ENCODE measurements around the gene CEP112.

The CEP112 gene

DNA sequence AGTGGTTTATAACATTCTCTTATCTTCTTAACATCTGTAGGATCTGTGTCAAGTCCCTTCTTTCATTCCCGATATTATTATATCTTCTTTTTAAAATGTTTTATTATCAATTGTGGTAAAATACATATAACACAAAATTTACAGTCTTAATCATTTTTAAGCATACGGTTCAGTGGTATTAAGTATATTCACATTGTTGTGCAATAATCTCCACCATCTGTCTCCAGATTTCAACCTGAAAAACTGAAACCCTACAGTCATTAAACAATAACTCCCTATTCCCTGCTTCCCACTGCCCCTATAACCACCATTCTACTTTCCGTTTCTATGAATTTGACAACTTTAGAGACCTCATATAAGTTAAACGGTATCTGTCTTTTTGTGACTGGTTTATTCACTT is 45.5 kb downstream of the CEP112 start:
- no peak overlapping the region for H3K9ac ChIP-seq (ENCODE audit: low read depth, low read length)
- no peaks in the 10 kb centered on the region for H3K9me3 ChIP-seq (replicated peaks; ENCODE audit: low read length)
- H3K4me1 ChIP-seq (ENCODE audit: control insufficient read depth, insufficient read depth, low read length), result no peaks in the 10 kb centered on the region
- peaks cover 2% of the 10 kb centered on the region for H3K36me3 ChIP-seq (ENCODE audit: insufficient read depth, low read length)
- H3K4me2 ChIP-seq (ENCODE audit: low read length), result no peak overlapping the region
- no peak overlapping the region for H3K4me3 ChIP-seq (ENCODE audit: low read length)
- H3K27me3 ChIP-seq (ENCODE audit: control insufficient read depth, insufficient read depth, low read length), result no peaks in the 10 kb centered on the region

DNA sequence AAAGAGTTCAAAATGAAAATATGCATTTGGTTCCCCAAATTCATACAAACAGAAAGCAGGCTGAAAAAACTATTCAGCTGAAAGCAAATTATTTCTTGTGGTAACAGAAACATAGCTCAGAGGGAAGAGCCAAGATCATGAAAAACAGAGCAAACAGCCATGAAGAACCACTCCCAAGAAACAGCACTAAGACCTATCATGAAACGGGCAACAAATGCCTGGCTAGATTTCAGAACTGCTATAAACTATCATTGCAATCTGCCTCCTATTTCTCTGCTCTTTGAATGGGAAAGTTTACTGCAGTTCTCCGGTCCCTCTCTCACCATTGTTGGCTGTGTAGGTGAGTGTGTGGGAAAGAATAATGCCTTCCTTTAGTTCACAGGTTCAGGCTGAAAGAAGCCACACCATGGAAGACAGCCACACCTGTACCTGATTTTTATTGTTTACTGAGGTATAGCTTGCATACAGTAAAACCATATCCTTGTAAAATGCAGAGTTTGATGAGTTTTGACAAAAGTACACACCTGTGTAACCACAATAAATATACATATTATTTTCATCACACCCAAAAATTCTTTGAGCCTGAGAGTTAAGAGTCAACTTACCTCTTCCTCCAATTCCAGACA is 48.2 kb downstream of the CEP112 start:
- Histone ChIP-seq H3K4me3 (ENCODE audit: low read length) (no peak overlapping the region), H3K9me3 (replicated peaks; ENCODE audit: low read length) (no peaks in the 10 kb centered on the region), H3K4me2 (ENCODE audit: low read length) (no peak overlapping the region), H3K36me3 (ENCODE audit: insufficient read depth, low read length) (no peaks in the 10 kb centered on the region), H3K27me3 (ENCODE audit: control insufficient read depth, insufficient read depth, low read length) (no peaks in the 10 kb centered on the region), H3K9ac (ENCODE audit: low read depth, low read length) (no peak overlapping the region), H3K4me1 (ENCODE audit: control insufficient read depth, insufficient read depth, low read length) (no peaks in the 10 kb centered on the region)

DNA sequence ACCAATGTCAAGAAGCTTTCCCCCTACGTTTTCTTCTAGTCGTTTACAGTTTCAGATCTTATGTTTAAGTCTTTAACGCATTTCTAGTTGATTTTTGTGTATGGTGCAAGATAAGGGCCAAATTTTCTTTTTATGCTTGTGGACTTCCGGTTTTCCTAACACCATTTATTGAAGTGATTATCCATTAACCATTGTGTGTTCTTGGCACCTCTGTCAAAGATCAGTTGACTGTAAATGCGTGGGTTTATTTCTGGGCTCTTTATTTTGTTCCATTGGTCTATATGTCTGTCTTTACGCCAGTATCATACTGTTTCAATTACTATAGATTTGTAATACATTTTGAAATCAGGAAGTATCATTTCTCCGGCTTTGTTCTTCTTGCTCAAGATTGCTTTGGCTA is 49.5 kb downstream of the CEP112 start:
- no peaks in the 10 kb centered on the region for H3K4me1 ChIP-seq (ENCODE audit: control insufficient read depth, insufficient read depth, low read length)
- H3K4me2 ChIP-seq (ENCODE audit: low read length), result no peak overlapping the region
- H3K36me3 ChIP-seq (ENCODE audit: insufficient read depth, low read length), result peaks cover 4% of the 10 kb centered on the region
- no peak overlapping the region for H3K9ac ChIP-seq (ENCODE audit: low read depth, low read length)
- no peak overlapping the region for H3K4me3 ChIP-seq (ENCODE audit: low read length)
- no peaks in the 10 kb centered on the region for H3K27me3 ChIP-seq (ENCODE audit: control insufficient read depth, insufficient read depth, low read length)
- H3K9me3 ChIP-seq (replicated peaks; ENCODE audit: low read length), result no peaks in the 10 kb centered on the region

DNA sequence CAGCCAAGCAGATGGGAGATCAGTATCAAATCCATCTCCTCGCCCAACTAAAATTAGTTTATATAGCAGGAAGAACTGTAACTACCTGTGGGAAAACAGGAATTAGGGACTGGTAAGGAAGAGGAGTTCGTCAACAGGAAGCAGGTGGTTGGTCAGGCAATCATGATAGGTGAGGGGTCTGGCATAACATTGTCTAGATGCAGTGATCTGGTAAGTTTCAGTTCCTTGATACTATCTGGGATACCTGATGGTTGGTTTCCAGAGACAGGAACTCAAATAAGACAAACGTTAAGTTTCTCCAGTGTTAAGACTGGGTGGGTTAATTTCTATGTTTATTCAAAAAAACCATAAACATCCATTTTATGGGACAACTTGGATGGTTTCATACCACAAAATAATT is 53.8 kb downstream of the CEP112 start:
- Histone ChIP-seq H3K9me3 (replicated peaks; ENCODE audit: low read length) (no peaks in the 10 kb centered on the region), H3K4me1 (ENCODE audit: control insufficient read depth, insufficient read depth, low read length) (no peaks in the 10 kb centered on the region), H3K9ac (ENCODE audit: low read depth, low read length) (no peak overlapping the region), H3K4me2 (ENCODE audit: low read length) (no peak overlapping the region), H3K27me3 (ENCODE audit: control insufficient read depth, insufficient read depth, low read length) (no peaks in the 10 kb centered on the region), H3K4me3 (ENCODE audit: low read length) (no peak overlapping the region), H3K36me3 (ENCODE audit: insufficient read depth, low read length) (peaks cover 13% of the 10 kb centered on the region)

DNA sequence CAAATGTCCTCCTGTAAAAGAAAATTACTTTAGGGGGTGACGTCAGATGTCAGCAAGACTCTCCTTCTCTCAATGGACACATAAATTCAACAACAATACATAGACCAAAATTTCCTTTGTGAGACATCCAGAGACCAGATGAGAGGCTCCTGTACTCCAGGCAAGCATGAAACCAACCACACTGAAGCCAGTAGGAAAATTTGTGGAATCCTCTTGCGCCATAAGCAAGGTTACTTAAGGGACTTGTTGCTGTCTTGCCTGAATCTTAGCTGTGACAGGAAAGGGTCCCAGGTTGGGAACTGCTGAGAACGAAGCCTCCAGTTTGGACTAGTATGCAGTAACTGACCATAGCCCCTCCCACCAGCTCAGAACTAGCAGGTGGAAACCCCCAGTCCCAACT is 56.0 kb downstream of the CEP112 start:
- no peak overlapping the region for H3K4me3 ChIP-seq (ENCODE audit: low read length)

DNA sequence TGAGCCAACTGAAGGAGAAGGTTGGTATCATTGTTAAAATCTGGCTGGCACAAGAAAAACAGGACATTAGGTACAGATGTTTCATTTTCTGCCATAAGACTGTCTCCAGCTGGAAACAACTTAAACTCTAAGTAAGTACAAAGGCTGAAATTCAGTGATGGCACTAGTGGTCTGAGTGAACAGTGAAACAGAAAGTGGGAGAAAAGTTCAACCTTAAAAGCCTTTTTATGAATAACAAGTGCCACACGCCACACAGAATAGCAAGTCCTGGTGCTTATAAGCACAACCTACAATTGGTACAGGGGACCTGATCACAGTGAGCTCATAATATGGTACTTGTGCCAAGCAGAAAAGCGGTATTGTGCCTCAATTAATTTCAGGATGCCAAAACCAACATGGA is 56.7 kb downstream of the CEP112 start:
- Histone ChIP-seq H3K36me3 (ENCODE audit: insufficient read depth, low read length) (peaks cover 18% of the 10 kb centered on the region), H3K4me2 (ENCODE audit: low read length) (no peak overlapping the region), H3K4me1 (ENCODE audit: control insufficient read depth, insufficient read depth, low read length) (no peaks in the 10 kb centered on the region), H3K9me3 (replicated peaks; ENCODE audit: low read length) (no peaks in the 10 kb centered on the region), H3K9ac (ENCODE audit: low read depth, low read length) (no peak overlapping the region), H3K4me3 (ENCODE audit: low read length) (no peak overlapping the region), H3K27me3 (ENCODE audit: control insufficient read depth, insufficient read depth, low read length) (no peaks in the 10 kb centered on the region)

More for the DNA sequence above, 56.0 kb downstream of the CEP112 start:
- Histone ChIP-seq H3K9ac (ENCODE audit: low read depth, low read length) (no peak overlapping the region), H3K4me2 (ENCODE audit: low read length) (no peak overlapping the region), H3K27me3 (ENCODE audit: control insufficient read depth, insufficient read depth, low read length) (no peaks in the 10 kb centered on the region), H3K9me3 (replicated peaks; ENCODE audit: low read length) (no peaks in the 10 kb centered on the region), H3K36me3 (ENCODE audit: insufficient read depth, low read length) (peaks cover 18% of the 10 kb centered on the region), H3K4me1 (ENCODE audit: control insufficient read depth, insufficient read depth, low read length) (no peaks in the 10 kb centered on the region)

DNA sequence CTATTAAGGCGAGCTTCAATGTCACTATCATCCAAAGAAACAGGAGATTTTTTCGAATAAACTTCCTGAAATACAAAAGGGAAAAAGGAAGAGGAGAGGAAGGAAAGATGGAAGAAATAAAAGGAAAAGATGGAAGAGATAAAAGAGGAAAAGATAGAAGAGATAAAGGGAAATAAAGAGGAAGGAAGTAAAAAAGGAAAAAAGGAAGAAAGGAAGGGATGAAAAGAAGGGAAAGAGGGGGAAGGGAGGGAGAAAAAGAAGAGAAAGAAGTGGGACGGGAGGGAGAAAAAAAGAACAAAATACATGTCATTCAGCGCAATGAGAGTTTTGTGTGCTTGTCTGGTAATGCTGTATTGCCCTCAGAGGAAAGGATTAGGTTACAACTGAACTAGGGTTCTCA is 62.2 kb downstream of the CEP112 start:
- Histone ChIP-seq H3K9ac (ENCODE audit: low read depth, low read length) (no peak overlapping the region), H3K36me3 (ENCODE audit: insufficient read depth, low read length) (peaks cover 8% of the 10 kb centered on the region), H3K4me1 (ENCODE audit: control insufficient read depth, insufficient read depth, low read length) (no peaks in the 10 kb centered on the region), H3K4me2 (ENCODE audit: low read length) (no peak overlapping the region), H3K27me3 (ENCODE audit: control insufficient read depth, insufficient read depth, low read length) (no peaks in the 10 kb centered on the region), H3K4me3 (ENCODE audit: low read length) (no peak overlapping the region), H3K9me3 (replicated peaks; ENCODE audit: low read length) (no peaks in the 10 kb centered on the region)

DNA sequence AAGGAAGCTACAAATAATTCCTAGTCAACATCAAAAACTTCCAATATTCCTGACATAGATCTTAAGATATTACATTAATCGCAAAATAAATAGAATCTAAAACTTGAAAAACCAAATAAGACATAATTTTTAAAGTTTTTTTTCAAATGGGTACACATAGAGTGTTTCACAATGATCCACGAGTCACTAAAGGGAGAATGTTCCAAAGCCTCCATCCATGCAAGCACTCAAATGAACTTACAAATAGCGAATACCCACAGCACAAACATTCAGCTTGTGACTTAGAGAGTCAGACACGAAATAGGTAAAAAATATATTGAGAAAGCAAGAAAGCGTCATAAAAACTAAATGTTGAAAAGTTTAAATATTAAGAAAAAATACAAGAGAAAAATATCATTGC is 65.7 kb downstream of the CEP112 start:
- Histone ChIP-seq H3K4me1 (ENCODE audit: control insufficient read depth, insufficient read depth, low read length) (no peaks in the 10 kb centered on the region), H3K36me3 (ENCODE audit: insufficient read depth, low read length) (peaks cover 15% of the 10 kb centered on the region), H3K27me3 (ENCODE audit: control insufficient read depth, insufficient read depth, low read length) (no peaks in the 10 kb centered on the region), H3K4me2 (ENCODE audit: low read length) (no peak overlapping the region), H3K4me3 (ENCODE audit: low read length) (no peak overlapping the region), H3K9ac (ENCODE audit: low read depth, low read length) (no peak overlapping the region), H3K9me3 (replicated peaks; ENCODE audit: low read length) (no peaks in the 10 kb centered on the region)

DNA sequence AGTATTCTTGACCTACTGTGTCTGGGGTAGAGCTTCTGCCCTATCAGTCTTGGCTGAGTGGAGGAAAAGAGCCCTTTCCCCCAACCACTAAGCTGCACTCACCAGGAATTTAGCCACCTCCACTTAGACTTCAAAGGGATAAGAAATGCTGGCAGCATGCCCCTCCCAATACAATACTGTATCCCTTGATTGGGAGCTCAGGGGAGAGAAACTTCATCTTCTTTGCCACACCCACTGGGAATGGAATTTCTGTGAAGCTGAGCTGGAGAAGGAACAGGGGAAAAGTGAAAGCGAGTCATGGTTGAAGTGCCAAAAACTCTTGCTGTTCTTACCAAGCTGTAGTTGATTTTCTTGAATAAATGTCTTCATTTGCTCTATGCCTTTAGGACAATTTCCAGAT is 68.8 kb downstream of the CEP112 start:
- Histone ChIP-seq H3K9ac (ENCODE audit: low read depth, low read length) (no peak overlapping the region), H3K9me3 (replicated peaks; ENCODE audit: low read length) (no peaks in the 10 kb centered on the region), H3K27me3 (ENCODE audit: control insufficient read depth, insufficient read depth, low read length) (no peaks in the 10 kb centered on the region), H3K4me1 (ENCODE audit: control insufficient read depth, insufficient read depth, low read length) (no peaks in the 10 kb centered on the region), H3K4me3 (ENCODE audit: low read length) (no peak overlapping the region), H3K36me3 (ENCODE audit: insufficient read depth, low read length) (peaks cover 15% of the 10 kb centered on the region), H3K4me2 (ENCODE audit: low read length) (no peak overlapping the region)

DNA sequence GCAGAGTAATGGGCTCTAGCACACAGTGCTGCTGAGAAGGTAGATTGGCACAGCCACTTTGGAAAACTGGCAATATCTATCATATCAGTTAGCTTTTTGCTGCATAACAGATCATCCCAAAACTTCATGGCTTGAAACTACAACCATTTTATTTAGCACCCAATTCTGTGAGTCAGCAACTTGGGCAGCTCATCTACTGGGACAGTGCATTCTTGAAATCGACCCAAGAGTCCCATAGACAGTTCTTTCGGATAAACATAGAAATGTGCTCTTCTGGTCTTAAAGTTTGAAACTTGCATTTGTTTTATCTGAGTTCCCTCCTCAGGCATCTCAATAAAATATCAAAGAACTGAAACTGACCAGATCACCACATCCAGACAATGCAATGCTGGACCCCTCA is 76.7 kb downstream of the CEP112 start:
- Histone ChIP-seq H3K4me2 (ENCODE audit: low read length) (no peak overlapping the region), H3K4me3 (ENCODE audit: low read length) (no peak overlapping the region), H3K4me1 (ENCODE audit: control insufficient read depth, insufficient read depth, low read length) (peaks cover 10% of the 10 kb centered on the region)

DNA sequence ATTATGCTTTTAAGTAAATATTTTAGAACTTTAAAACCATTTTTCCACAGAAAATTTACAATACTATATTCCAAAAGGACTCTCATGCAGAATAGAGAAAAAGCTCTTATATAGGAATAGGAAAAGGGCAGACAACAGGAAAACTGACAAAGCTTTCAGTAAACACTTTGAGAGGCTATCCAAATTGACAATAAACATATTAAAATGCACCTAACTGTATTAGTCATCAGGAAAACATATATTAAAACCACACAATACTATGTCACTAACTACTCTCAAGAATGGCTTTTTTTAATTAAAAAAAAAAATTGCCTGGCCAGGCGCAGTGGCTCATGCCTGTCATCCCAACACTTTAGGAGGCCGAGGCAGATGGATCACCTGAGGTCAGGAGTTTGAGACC is 77.3 kb downstream of the CEP112 start:
- Histone ChIP-seq H3K9ac (ENCODE audit: low read depth, low read length) (no peak overlapping the region), H3K4me2 (ENCODE audit: low read length) (no peak overlapping the region), H3K9me3 (replicated peaks; ENCODE audit: low read length) (no peaks in the 10 kb centered on the region), H3K27me3 (ENCODE audit: control insufficient read depth, insufficient read depth, low read length) (no peaks in the 10 kb centered on the region), H3K4me3 (ENCODE audit: low read length) (no peak overlapping the region), H3K4me1 (ENCODE audit: control insufficient read depth, insufficient read depth, low read length) (peaks cover 10% of the 10 kb centered on the region), H3K36me3 (ENCODE audit: insufficient read depth, low read length) (no peaks in the 10 kb centered on the region)

More for the DNA sequence above, 76.7 kb downstream of the CEP112 start:
- no peaks in the 10 kb centered on the region for H3K9me3 ChIP-seq (replicated peaks; ENCODE audit: low read length)
- no peaks in the 10 kb centered on the region for H3K27me3 ChIP-seq (ENCODE audit: control insufficient read depth, insufficient read depth, low read length)
- no peak overlapping the region for H3K9ac ChIP-seq (ENCODE audit: low read depth, low read length)
- no peaks in the 10 kb centered on the region for H3K36me3 ChIP-seq (ENCODE audit: insufficient read depth, low read length)

DNA sequence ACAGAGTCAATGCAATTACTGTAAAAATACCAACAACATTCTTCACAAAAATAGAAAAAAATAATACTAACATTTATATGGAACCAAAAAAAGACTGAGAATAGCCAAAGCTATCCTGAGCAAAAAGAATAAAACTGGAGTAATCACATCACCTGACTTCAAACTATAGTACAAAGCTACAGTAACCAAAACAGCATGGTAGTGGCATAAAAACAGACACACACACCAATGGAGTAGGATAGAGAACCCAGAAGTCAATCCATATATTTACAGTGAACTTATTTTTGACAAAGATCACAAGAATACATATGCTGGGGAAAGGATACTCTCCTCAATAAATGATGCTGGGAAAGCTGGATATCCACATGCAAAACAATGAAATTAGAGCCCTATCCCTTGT is 84.2 kb downstream of the CEP112 start:
- H3K4me3 ChIP-seq (ENCODE audit: low read length), result no peak overlapping the region
- H3K4me2 ChIP-seq (ENCODE audit: low read length), result no peak overlapping the region
- H3K4me1 ChIP-seq (ENCODE audit: control insufficient read depth, insufficient read depth, low read length), result no peaks in the 10 kb centered on the region
- no peak overlapping the region for H3K9ac ChIP-seq (ENCODE audit: low read depth, low read length)
- no peaks in the 10 kb centered on the region for H3K9me3 ChIP-seq (replicated peaks; ENCODE audit: low read length)
- peaks cover 9% of the 10 kb centered on the region for H3K36me3 ChIP-seq (ENCODE audit: insufficient read depth, low read length)
- no peaks in the 10 kb centered on the region for H3K27me3 ChIP-seq (ENCODE audit: control insufficient read depth, insufficient read depth, low read length)
